Muscle of back (tissue), 11 donors: ENCODE data around the gene DTX3. TPM values are rescaled to one million over a fixed set of nuclear protein-coding genes. Genes with fewer than 3 reads are reported as not detected.

Experiments used
- DNase-seq, 3 donors: peaks; one replicate each; pipeline versions ENCODE4 v3.0.0 to v3.0.0-alpha.2; 2013
- polyA plus RNA-seq, 10 donors: library from polyadenylated mRNA; unstranded; fragments of 120-200 nt; gene quantifications; one replicate each; pipeline ENCODE4 v1.2.1, GENCODE V29; 2013; ENCODE audit not compliant: insufficient read length in 10 of 10

The DTX3 gene
- polyA plus RNA-seq, 10 donors, result 21.8 to 42.7 (median 26.5) TPM

DNA sequence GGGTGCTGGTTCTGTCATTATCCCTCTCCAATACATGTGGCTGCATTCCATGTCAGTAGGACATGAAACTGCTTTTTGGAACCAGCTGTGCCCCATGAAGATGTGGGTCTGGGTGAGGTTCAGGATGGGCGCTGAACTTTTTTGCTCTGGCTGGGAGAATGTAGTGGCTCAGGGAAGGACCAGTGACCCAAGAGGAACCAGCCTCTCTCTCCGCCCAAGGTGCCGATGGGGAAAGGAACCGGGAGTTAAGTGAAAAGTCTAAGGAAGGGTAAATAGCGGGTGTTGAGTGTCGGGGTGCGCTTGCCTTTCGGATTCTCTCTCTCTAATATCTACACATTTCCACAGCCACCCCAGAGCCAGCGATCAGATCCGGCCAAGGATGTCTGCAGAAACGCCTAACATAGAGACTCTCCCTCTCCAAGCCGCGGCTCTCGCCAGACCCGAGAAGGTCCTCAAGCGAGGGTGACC, 14.4 kb downstream of the DTX3 start:
- DNase-seq, result no peak

DNA sequence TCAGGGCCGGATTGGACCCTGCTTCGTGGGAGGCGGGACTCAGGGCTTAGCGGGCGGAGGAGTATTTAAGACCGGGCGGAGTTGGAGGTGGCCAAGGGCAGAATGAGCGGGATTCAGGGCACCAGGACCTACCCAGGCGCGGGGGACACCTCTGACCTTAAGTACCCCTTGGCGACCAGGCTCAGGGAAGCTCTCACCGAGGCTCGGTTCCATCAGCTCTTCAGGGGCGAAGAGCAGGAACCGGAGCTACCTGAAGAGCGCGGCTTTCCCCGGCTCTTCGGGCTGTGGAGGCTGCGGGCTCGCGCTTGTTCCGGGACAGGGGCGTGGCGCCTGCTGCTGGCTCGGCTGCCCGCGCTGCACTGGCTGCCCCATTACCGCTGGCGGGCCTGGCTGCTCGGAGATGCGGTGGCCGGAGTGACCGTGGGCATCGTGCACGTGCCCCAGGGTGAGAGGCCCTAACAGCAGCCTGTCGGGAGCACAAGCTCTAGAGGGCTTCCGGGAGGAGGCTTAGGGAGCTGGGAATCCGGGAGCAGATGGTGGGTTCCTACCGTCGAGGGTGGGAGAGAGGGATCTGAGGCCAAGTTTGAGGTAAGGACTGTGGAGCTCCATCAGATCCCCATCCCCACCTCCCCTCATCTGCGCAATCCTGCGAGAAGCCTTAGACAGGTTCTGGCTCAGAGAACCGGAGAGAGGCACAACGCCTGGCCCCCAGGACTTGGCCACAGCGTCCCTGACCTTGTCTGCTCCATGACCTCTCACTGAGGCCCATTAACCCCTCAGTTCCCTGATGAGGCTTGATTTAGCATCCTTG, 15.0 kb downstream of the DTX3 start:
- peak in 1 of 3 donors; percentile 36 for DNase-seq

DNA sequence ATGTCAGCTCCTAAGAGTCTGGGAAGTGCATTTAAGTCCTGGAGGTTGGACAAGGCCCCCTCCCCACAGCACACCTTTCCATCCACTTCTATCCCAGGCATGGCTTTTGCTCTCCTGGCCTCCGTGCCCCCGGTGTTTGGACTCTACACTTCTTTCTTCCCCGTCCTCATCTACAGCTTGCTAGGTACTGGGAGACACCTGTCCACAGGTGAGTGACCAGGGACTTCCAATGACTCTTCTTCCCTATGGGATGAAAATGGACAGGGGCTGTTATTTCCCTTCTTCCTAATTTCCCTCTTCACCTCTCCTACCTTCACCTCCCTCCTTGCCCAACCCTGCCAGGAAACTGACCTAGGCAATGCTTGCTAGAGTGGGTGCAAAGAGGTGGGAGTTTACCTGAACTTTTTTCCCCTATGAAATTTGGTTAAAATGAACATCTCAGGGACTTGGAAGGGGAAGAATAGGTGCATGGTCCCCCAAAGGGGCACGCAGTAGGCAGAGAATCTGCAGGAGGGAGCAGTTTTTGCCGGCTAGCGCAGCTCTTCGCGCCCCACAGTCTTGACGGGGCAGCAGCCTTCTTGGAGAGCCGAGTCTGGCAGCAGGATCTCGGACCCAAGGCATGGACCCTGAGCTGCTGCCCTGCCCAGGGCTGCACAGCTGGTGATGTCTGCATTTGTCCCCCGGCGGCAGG, 15.8 kb downstream of the DTX3 start:
- no peak for DNase-seq

DNA sequence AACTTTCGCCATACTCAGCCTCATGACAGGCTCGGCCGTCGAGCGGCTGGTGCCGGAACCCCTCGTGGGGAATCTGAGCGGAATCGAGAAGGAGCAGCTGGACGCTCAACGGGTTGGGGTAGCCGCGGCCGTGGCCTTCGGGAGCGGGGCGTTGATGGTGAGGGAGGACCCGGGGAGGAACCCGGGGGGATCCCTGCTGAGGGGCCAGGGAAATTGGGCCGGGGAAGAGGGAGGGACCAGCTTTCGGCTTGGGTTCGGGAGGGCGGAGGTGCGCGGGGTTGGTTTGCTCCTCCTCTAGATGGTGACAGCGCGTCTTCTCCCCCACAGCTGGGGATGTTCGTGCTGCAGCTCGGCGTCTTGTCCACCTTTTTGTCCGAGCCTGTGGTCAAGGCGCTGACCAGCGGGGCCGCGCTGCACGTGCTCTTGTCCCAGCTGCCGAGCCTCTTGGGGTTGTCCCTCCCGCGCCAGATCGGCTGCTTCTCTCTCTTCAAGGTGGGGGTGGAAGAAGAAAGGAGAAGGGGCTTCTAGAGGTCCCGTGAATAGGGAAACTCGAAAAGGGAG, 16.4 kb downstream of the DTX3 start:
- DNase-seq, result peak in 1 of 3 donors; percentile 64

DNA sequence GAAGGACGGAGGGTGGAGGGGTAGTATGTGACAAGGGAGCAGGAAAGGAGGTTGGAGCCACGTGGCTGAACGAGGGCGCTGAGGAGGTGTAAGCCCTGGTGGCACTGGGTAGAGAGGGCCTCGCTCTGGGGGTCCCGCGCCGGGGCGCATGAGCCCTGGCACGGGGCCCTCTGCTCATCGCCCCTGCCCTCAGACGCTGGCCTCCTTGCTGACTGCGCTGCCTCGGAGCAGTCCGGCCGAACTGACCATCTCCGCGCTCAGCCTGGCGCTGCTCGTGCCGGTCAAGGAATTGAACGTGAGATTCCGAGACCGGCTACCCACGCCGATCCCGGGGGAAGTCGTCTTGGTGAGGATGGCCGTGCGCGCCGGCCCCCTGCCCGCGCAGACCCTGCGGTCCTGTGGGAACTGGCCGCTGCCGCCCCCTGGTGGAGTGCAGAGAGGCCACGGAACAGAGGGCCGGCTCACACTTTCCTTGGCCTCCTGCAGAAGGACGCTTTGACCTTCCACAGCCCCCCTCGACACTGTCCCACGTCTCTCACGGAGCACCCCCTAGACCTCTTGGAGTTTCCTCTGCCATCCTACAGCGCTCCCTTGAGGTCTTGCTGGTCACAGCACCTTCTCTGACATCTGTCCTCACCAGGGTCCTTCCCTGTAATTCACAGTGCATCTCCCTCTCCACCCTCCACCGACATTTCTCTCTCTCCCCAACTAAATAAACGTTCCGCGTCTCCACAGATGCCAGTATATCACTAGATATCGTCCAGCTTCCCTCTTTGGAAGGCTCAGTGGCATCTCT, 17.1 kb downstream of the DTX3 start:
- DNase-seq, result peak in 1 of 3 donors; percentile 85

DNA sequence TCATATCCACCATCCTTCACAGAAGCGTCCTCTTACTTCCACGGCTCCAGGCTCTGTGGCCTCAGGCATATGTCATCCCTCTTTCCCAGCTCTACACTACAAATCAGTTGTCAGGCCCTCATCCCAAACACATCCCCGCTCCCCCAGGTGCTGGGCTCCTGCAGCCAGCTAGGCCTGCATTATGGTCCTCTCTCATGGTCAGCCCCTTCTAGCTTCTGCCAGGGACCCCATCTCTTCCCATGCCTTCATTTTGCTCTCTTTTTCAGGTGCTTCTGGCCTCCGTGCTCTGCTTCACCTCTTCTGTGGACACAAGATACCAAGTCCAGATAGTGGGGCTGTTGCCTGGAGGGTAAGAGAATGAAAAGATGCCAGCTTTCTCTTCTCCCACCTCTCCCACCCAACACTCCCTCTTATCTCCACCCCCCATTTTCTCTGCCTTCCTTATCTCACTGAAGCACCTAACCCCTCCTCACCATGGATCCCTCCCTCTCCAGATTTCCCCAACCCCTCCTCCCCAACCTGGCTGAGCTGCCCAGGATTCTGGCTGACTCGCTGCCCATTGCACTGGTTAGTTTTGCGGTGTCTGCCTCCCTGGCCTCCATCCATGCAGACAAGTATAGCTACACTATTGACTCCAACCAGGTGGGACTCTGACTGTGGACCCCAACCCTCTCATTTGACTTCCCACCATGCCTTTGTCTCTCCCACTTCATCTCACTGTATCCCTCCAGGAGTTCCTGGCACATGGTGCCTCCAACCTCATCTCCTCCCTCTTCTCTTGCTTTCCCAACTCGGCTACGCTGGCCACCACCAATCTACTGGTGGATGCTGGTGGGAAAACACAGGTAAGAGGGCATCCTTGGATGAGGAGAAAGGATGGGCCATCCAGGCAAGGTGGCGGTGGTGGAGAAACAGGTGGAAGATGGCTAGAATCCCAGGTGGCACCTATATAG, 17.9 kb downstream of the DTX3 start:
- no peak for DNase-seq

DNA sequence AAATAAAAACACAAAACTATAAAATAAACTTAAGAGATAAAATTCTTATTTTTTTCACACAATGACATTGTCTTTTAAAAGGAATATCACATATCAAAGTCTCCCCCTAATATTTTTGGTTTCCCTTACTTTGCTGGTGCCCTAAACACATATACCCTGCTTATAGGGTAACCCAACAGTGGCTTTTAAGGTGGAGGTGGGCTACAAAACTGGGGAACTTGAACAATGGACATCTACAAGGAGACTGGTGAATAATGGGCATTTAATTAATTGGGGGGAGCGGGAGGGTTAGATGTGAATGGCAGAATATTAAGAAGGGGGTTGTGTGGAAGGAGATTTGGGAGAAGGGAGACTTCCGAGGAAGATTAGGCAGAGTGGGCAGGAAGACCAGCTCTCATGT, 18.8 kb downstream of the DTX3 start:
- DNase-seq, result no peak

DNA sequence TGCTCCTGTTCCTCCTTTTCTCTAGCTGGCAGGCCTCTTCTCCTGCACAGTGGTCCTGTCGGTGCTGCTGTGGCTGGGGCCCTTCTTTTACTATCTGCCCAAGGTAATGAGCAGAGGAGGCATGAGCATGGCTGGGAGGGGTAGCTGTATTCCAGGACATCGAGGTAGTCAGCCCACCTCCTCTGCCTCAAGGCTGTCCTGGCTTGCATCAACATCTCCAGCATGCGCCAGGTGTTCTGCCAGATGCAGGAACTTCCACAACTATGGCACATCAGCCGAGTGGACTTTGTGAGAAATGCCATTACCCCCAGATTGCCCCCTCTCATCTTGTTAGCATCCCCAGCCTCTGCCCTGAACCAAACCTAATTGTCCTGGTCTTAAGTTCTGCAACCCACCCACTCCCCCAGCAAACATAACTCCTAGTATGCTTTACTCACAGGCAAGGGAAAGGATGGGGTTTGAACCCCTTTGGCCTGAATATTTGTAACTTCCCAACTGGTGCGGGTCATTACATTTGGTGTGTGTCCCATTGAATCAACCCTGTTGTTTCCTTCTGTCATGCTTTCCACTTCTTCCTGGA, 19.3 kb downstream of the DTX3 start:
- DNase-seq, result no peak

DNA sequence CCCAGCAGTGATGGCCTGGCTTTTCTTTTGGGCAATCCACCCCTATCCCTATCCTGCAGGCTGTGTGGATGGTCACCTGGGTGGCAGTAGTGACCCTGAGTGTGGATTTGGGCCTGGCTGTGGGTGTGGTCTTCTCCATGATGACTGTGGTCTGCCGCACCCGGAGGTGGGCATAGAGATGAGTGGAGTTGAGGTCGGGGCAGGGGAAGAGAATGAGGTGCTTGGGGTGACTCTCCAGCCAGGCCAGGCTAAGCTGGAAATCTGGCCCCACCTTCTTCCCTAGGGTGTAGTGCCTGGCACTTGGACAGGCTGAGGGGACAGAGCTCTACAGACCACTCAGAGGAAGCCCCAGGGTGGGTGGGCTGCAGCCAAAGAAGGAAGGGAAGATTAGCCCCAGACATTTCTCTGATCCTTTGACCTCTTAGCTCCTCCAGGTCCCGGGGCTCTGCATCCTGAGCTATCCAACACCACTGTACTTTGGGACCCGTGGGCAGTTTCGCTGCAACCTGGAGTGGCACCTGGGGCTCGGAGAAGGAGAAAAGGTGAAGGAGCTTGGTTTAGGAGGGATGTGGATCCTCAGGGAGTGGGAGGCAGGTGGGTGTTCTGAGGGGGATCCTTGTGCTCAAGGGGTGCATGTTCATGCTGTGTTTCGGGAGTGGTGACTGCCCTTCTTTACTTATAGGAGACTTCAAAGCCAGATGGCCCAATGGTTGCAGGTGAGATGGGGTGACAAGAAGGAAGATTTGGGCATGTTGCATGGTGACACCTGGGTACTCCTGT, 20.0 kb downstream of the DTX3 start:
- no peak for DNase-seq

DNA sequence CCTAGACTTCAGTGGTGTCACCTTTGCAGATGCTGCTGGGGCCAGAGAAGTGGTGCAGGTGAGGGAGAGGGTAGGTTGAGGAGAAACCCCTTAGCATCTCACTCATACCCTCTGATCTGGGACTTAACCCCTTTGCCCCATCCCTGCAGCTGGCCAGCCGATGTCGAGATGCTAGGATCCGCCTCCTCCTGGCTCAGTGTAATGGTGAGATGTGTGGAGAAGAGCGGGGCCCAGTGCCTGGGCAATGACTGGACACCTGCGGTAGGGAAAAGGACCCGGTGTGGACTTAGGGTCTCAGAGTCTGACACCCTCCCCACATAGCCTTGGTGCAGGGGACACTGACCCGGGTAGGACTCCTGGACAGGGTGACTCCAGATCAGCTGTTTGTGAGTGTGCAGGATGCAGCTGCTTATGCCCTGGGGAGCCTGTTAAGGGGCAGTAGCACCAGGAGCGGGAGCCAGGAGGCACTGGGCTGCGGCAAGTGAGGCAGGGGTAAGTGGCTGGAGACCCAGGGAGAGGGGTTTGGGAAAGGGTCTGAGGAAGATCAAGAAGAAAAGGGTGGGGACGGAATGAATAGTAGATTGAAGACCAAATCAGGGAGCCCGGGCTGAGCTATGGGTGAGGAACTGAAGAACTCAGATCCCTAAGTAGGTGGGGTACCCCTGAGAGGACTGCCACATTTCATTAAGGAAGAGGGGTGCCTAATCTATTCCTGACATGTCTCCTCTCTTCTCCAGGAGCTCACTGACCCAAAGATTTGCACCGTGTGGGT, 20.8 kb downstream of the DTX3 start:
- DNase-seq, result no peak

DNA sequence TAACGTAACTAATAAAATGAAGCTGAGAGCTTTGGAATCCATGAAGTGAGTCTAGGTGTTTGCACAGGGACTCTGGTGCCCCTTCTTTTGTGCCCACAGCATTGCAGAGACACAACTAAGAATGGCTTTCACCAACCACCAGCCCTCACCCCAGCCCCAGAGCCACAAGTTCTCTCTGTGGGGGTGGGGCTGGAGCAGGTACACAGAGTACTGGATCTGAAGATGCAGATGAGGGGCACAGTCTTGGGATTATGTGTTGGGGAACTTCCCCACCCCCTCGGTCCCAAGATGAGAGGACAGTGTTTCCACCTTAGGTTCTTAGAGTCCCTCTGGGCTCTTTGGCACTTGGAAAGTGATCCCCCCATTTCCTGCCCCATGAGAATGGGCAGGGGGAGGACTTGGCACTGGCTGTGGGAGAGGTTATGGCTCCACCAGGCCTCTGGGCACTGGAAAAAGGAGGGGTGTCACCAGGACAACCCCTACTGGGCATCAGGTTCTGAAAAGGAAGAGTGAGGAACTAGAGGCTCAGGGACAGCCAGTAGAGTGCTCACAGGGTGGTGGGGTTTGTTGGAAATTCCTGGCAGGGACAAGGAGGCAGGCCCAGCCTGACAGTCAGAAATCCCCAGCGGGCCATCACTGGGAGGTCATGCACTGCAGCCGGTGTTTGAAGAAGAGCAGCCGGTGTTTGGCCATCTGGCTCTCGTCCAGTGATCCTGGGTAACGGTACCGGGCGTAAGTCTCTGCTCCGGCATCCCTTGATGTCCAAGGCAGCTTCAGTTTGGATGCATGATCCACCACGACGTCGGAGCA, 21.7 kb downstream of the DTX3 start:
- DNase-seq, result peak in 1 of 3 donors; percentile 38

DNA sequence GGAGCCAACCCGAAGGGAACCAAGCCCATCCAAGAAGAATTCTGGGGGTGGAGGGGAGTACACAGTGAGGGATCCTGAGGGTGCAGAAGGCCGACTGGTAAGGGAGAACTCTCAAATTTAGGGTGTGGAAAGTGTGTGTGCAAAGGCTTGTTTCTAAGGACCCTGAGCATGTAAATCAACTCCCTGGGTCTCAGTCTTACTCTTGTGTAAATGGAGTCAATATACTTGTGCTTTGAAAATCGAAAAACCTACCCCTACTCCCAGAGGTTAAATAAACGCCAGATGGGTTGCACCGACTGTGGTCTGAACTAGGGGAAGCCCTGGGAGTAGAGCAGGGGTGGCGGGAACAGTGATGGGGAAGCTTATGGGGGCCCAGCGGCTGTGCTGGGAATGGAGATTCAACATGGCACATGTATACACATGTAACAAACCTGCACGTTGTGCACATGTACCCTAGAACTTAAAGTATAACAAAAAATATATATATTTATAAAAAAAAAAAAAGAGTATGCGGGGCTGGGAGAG, 22.4 kb downstream of the DTX3 start:
- DNase-seq, result no peak

DNA sequence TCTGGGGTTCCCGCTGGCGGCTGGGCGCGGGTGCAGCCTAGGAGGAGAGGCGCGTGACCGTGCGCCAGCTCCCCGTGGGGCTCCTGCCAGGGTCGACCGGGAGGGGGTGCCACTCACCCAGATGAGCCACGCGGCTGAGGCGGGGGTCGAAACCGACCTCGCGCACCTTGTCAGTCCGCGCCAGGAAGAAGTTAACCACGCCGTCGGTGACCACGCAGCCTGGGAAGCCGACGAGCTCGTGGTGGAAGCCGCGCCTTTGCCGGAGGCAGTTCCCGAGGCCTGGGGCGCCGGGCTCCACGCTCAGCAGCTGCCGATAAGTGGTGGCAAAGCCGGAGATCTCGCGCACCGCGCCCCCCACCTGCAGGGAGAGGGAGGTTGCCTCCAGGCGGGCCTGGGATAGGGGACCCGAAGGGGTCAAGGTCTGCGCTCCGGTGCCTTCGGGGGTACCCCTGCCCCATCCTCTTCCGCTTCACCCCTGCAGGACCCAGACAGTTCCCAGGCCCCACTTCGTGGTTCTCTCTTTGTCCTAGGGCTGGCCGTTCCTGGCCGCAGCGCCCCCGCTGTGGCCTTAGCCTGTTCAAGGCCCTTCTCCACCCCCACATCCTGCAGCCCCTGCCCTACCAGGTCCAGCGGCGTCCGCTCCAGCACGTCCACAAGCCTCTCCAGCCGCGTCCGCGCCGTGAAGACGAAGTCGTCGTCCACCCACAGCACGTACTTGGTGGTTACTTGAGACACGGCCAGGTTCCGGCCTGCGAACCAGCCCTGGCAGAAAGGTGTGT, 23.1 kb downstream of the DTX3 start:
- no peak for DNase-seq

DNA sequence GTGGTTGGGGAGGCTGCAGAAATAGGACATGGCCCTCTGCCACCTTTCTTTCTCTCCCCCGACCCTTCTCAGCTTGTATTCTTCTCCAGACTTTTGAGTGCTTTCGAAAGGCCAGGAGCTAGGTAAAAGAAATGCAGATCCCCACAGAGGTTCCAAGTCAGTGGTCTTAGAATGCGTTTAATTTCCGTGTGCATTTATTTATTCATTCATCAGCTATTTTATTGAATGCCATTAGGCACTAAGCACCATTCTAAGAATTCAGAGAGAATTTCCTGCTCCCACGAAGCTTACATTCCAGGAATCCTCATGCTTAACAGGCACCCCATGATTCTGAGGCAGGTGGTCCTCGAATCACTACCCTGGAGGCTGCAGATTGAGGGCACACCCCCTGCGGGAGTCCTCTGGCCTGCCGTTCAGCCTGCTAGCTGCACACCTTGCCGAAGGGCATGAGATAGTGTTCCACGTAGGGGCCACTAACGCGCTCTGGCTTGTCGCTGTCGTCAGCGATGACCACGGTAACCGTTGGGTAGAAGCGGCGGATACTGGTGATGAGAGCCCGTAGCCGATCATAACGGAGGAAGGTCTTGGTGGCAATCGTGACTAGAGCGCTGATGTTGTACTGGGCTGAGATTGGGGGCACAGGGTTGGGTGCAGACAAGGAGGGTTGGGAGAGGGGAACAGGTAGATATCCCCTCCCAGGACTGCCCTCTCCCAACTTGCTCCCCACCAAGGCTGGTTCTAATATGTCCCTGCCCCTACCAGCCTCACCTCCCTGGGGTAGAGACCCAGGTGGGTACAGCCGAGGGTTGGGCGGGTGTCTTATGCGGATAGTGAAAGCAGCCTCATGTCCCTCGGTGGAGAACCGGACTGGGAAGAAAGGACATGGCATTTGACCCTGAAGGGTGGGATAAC, 23.9 kb downstream of the DTX3 start:
- DNase-seq, result no peak

DNA sequence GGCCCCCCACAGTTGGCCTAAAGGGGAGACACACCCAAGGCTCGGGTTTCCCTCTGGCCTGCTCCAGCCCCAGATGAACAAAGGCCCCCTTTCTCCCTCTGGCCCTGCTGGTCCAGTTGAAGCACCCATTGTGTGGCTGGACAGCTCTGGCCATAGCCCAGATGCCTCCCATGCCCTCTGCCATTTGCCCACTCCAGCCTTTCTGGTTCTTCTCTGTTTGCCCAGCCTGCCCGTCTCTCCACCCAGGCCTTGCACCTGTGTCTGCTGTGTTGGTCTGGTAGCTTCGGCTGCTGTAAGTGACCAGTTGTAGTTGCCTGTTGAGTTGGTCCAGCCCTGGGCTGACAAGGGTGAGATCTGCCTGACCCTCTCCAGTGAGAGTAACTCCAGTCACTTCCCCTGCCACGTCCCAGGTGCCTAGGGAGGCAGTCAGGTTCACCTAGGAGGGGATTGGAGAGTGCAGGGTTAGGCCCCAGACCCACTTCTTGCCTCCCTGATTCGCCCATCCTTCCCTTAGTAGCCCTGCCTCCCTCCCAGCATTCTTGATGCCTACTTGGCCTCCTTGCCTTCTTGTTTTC, 25.4 kb downstream of the DTX3 start:
- DNase-seq, result no peak
